B cell (primary cell): Measurements from ENCODE around the gene CTNNA3.

Source experiments
- CTCF ChIP-seq: fragments of 200-600 bp; IDR thresholded peaks from one replicate; pipeline ENCODE4 v1.8.0; 2022; ENCODE audit warnings: antibody characterized with exemption, mild to moderate bottlenecking
- EZH2 ChIP-seq: IDR thresholded peaks from 2 replicates; pipeline ENCODE4 v1.6.1; 2012; ENCODE audit warnings: borderline replicate concordance, low read depth, mild to moderate bottlenecking, moderate library complexity, low read length; ENCODE audit not compliant: insufficient read depth, poor library complexity, severe bottlenecking

DNA sequence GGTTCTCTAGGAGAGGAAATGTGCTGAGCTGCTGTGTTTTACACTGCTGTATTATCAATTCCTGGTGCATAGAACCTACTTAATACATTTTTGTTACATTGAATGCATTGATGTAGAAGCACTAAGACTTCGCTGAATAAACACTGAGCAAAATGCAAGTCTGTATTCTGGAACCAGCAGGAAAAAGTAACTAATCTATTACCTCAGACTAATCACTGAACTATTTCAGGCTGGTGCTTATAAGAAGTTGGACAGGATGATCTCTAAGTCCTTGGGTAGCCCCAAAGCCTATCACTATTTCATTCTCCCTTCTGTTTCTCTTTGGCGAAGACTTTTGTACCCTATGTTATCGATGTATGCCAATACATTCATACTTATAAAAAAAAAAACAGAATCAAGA is 857.3 kb downstream of the CTNNA3 start:
- no peak for TF ChIP-seq CTCF
- TF ChIP-seq EZH2 = no peak
